CD4-positive, alpha-beta T cell treated with Interferon gamma for 1 hour (primary cell): ENCODE results near the gene PEDS1.
A peak's percentile ranks its signal among the peaks of the same experiment; 100 is the strongest.
"Not testable (repeated sequence)": the region's sequence is repeated elsewhere in the genome, so short reads cannot be mapped to it uniquely, and the experiment has no call there.

Experiments
- DNase-seq: peaks from one replicate; pipeline ENCODE4 v3.0.0-alpha.2; 2020

Gene PEDS1

DNA sequence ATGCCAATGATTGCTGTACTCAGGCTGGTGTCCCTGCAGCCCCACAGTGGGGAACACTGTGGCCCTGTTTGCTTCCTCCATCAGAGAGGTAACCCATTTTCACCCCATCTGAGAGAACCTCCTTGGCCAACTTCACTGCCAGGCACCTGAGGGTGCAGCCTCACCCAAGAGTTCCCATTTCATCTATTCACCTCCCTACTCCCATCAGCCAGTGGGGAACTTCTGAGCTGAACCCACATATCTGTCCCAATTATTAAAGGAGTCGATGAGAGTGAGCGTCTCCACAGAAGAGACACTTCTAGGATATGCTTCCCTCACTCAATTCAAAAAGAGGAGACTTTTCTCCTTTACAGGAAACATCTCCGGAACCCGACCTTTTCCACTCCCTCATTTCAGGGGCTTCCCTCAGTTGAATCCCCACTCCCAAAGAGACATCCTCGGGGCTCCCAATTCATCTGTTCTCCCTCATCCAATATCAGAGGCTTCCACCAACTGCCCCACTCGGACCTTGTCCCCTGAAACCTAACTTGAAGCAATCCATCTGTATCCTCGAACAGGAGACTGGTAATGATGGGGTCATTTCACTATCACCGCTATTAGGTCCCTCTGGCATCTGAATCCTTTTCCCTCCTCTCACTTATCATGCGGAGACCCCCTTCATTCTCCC is 41.6 kb downstream of the PEDS1 start:
- no peak for DNase-seq

- no peak for DNase-seq
Measured at GRCh38 chr20:50111120-50111828, 42.2 kb downstream of the PEDS1 start.

GRCh38 chr20:50110141-50111047 is 43.1 kb downstream of the PEDS1 start:
- peak; percentile 60 for DNase-seq

- DNase-seq, result no peak
Measured at GRCh38 chr20:50108556-50109235, 44.8 kb downstream of the PEDS1 start.

DNA sequence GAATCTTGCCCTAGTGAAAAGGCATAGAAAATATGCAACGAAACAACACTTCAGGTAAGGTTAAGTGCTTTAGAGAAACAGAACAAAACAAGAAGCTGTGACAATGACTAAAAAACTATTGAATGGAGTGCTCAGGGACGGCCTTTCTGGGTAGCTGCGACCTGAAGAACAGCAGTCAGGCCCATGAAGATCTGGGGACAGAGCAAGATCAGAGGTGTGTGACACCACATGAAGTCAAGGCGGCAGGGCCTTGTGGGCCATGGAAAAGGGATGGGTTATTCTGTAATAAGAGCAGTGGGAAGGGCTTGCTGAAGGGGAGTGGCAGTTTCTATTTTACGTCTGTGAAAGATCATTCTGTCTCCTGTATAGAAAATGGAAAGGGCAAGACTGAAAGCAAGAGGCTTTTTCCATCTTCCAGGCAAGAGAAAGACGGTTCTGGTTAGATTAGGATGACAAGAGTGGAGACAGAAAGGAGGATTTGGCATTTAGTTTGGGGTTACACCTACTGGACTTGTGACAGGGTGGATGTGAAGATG is 45.7 kb downstream of the PEDS1 start:
- no peak for DNase-seq

GRCh38 chr20:50107086-50107660 is 46.4 kb downstream of the PEDS1 start:
- DNase-seq, result no peak

GRCh38 chr20:50106669-50107068 is 46.9 kb downstream of the PEDS1 start:
- DNase-seq, result not testable (repeated sequence)
